Measurements from ENCODE around the gene PARVB.

PARVB gene

DNA sequence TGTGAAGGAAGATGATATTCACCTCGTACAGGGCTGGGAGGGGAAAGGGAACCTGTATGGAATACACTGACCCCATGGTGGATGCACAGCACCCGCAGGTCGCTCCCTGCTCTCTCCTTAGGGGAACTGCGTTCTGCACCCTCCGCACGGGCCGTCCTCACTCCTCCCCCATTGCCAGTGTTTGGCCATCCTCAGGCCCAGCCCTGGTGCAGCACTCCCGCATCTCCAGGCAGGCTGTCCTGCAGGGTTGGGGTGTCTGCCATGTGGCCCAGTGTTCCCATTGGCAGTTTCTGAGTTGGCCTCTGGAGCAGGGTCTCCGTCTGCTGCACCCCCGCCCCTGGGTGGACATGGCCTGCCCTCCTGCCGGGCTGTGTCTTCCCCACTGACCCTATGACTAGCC is 137.6 kb downstream of the PARVB start:
- Histone ChIP-seq H3K9me3 (no peaks in the 10 kb centered on the region), H3K4me3 (no peak overlapping the region), H3K27me3 (peaks cover 0 to 9% of the 10 kb centered on the region in 2 donors), H3K4me1 (no peaks in the 10 kb centered on the region), H3K36me3 (no peaks in the 10 kb centered on the region), H3K27ac (no peak overlapping the region)
- no peak for DNase-seq
- TF ChIP-seq CTCF (IDR thresholded peaks at IDR 0.05), result no peak
- intact Hi-C loops (cut with DNase I; ENCODE audit: low total_unique reads), result no loop called here

GRCh38 chr22:44162960-44163359 is 138.9 kb downstream of the PARVB start:
- peaks cover 0 to 9% of the 10 kb centered on the region in 2 donors for H3K27me3 ChIP-seq
- H3K9me3 ChIP-seq, result no peaks in the 10 kb centered on the region
- no peak for DNase-seq
- H3K27ac ChIP-seq, result no peak overlapping the region
- intact Hi-C loops (cut with DNase I; ENCODE audit: low total_unique reads), result no loop called here
- H3K36me3 ChIP-seq, result no peaks in the 10 kb centered on the region
- no peaks in the 10 kb centered on the region for H3K4me1 ChIP-seq
- no peak overlapping the region for H3K4me3 ChIP-seq
- TF ChIP-seq CTCF (IDR thresholded peaks at IDR 0.05), result no peak

DNA sequence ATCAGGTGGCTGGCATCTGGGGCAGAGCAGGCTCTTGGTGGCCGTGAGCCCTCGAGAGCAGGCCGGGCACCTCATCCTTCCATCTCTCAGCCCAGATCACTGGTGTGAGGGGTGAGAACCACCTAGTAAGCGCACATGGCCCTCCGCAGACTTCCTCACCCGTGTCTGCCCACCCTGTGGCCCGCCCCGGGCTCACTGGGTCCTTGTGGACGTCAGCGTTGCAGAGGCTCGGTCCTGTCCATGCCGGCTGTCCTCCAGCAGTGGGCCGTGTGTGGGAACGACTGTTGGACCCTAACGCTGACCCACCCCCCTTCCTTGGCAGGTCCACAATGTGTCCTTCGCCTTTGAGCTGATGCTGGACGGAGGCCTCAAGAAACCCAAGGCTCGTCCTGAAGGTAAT is 139.4 kb downstream of the PARVB start:
- DNase-seq, result no peak
- H3K36me3 ChIP-seq, result no peaks in the 10 kb centered on the region
- intact Hi-C loops (cut with DNase I; ENCODE audit: low total_unique reads), result no loop called here

GRCh38 chr22:44164031-44164430 is 139.9 kb downstream of the PARVB start:
- intact Hi-C loops (cut with DNase I; ENCODE audit: low total_unique reads), result no loop called here
- peaks cover 0 to 9% of the 10 kb centered on the region in 2 donors for H3K27me3 ChIP-seq
- no peak overlapping the region for H3K27ac ChIP-seq
- no peaks in the 10 kb centered on the region for H3K4me1 ChIP-seq
- no peak for TF ChIP-seq CTCF (IDR thresholded peaks at IDR 0.05)
- H3K9me3 ChIP-seq, result no peaks in the 10 kb centered on the region
- DNase-seq, result no peak
- no peaks in the 10 kb centered on the region for H3K36me3 ChIP-seq
- H3K4me3 ChIP-seq, result no peak overlapping the region

More for the DNA sequence above, 139.4 kb downstream of the PARVB start:
- no peak for TF ChIP-seq CTCF (IDR thresholded peaks at IDR 0.05)
- Histone ChIP-seq H3K4me3 (no peak overlapping the region), H3K27me3 (peaks cover 0 to 9% of the 10 kb centered on the region in 2 donors), H3K27ac (no peak overlapping the region), H3K9me3 (no peaks in the 10 kb centered on the region), H3K4me1 (no peaks in the 10 kb centered on the region)

- TF ChIP-seq CTCF (IDR thresholded peaks at IDR 0.05), result no peak
- H3K27ac ChIP-seq, result no peak overlapping the region
- no peaks in the 10 kb centered on the region for H3K4me1 ChIP-seq
- peaks cover 0 to 9% of the 10 kb centered on the region in 2 donors for H3K27me3 ChIP-seq
- H3K36me3 ChIP-seq, result peaks cover 0 to 4% (median 0%) of the 10 kb centered on the region in 3 donors
- intact Hi-C loops (cut with DNase I; ENCODE audit: low total_unique reads), result no loop called here
- H3K4me3 ChIP-seq, result no peak overlapping the region
- DNase-seq, result no peak
- H3K9me3 ChIP-seq, result no peaks in the 10 kb centered on the region
Observed at GRCh38 chr22:44165286-44165874, 141.3 kb downstream of the PARVB start.
